ENCODE measurements around the gene DEPDC7.

DNA sequence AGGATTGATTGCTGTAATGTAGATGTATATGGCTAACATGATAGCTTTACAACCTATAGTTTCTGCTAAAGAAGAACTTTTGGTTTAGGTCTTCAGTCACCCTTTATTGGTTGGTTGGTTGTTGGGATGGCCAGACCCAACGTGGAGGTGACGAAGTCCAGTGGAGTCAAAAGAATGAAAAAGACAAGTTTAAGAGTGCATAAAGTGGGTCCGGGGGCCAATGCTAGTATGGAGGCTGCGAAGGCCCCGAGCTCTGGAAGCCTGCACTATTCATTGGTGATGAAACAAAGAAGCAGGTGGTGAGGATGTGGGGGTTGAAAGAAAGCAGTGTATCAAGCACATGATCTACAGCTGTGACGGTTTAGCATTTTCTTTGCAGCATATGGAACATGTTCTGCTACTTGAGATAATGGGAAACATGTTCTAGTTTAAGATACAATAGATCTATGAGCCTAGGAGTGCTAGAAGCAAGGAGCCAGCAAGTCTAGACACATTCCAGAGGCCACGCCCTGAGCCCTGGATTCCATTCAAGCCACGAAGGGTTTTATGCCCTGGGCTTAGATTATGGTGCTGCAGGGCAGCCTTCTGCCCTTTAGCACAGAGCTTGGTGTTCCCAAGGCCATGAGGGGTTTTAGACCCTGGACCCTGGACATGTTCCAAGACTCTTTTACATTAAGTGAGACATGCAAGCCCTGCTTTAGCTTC lies 30.0 kb downstream of the DEPDC7 start:
- TF ChIP-seq, protein P1, sequence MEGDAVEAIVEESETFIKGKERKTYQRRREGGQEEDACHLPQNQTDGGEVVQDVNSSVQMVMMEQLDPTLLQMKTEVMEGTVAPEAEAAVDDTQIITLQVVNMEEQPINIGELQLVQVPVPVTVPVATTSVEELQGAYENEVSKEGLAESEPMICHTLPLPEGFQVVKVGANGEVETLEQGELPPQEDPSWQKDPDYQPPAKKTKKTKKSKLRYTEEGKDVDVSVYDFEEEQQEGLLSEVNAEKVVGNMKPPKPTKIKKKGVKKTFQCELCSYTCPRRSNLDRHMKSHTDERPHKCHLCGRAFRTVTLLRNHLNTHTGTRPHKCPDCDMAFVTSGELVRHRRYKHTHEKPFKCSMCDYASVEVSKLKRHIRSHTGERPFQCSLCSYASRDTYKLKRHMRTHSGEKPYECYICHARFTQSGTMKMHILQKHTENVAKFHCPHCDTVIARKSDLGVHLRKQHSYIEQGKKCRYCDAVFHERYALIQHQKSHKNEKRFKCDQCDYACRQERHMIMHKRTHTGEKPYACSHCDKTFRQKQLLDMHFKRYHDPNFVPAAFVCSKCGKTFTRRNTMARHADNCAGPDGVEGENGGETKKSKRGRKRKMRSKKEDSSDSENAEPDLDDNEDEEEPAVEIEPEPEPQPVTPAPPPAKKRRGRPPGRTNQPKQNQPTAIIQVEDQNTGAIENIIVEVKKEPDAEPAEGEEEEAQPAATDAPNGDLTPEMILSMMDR (IDR thresholded peaks at IDR 0.05; ENCODE audit: poor library complexity), result no peak
- TF ChIP-seq EZH2 (IDR thresholded peaks at IDR 0.05; ENCODE audit: borderline replicate concordance), result no peak
